Measurements from ENCODE around the gene PRKAA1. TPM values are rescaled to one million over a fixed set of nuclear protein-coding genes. Genes with fewer than 3 reads are reported as not detected.
A peak's percentile ranks its signal among the peaks of the same experiment; 100 is the strongest.
"Not testable (repeated sequence)": the region's sequence is repeated elsewhere in the genome, so short reads cannot be mapped to it uniquely, and the experiment has no call there.

PRKAA1 gene
- total and polyA plus RNA-seq, 4 experiments from 2014 or later: 51.7 to 120 (median 86.1) TPM

DNA sequence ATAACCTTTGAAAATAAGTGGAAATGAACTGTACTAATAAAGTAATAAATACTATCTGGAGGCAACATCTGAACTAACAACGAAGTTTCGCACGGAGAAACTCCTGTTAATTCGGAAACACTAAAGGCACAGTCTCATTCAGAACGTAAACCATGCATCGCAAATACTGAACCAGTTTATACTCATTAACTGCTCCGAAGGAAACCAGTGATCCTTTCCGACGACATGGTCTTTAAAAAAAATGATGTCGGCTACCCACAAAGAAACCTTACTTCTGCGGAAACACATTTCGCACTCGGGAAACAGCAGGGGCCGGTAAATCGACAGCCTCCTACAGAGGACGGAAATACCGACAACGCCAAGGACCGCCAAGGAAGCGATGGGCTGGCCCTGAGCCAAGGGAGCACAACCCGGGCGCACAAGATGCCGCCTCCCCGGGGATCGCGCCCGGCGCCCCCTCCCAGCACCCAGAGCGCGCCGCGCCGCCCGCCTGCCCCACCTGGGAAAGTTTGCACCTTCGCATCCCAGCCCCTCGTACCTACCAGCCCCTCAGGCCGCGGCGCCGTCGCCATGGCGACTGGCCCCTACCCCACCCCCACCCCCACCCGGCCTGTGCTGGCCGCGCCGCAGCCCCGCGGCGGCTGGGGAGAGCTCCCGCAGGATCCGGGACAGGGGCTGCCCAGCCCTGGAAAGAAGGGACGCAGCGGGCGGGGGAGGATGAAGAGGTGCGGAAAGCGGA lies 732 bp downstream of the PRKAA1 start:
- CTCF ChIA-PET (ENCODE audit: partially characterized antibody): interaction anchor here (0.7 to 2.3 kb wide), 2 partner anchors 11 to 42 kb away, joined by 3 to 11 read pairs; partner anchors contain the start of gene TTC33

DNA sequence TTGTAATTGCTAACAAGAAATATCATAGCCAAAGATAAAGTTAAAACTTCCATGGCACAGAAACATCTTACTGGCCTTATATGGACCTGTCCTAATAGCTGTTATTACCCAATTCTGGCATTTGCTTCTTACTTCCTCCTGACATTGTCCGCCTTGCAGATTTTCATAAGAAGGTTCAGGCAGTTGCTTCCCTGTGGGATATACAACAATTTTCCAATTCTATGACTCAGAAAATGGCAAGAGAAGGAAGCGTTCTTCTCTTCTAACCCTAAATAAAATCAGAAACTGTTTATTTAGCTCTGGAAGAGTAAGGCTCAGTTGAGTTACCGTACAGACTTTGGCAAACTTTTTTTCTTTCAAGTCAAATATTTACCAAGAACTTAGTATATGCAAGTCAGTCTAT lies 1.7 kb downstream of the PRKAA1 start:
- CTCF ChIA-PET (ENCODE audit: partially characterized antibody): interaction anchor here (1.1 kb wide), 1 partner anchor 42 kb away, joined by 3 read pairs; no protein-coding TSS in a partner anchor
- no peak overlapping the region for H3K27ac ChIP-seq (ENCODE audit: low read depth, low read length)
- peak overlapping the region in 1 of 2 donors; percentile 69 for H3K4me3 ChIP-seq (ENCODE audit: low read length in 2 of 2)

More for the DNA sequence above, 732 bp downstream of the PRKAA1 start:
- Mint-ChIP-seq H3K27me3 (no peaks in the 10 kb centered on the region), H3K36me3 (peaks cover 10 to 23% of the 10 kb centered on the region in 2 donors), H3K4me3 (peak overlapping the region; percentile 82 to 97 (median 93)), H3K27ac (peak overlapping the region; percentile 91 to 98 (median 95)), H3K9me3 (no peaks in the 10 kb centered on the region), H3K4me1 (peaks cover 30 to 56% (median 45%) of the 10 kb centered on the region in 4 donors)
- Histone ChIP-seq H3K36me3 (ENCODE audit: insufficient read depth, low read length) (no peaks in the 10 kb centered on the region), H3K27ac (ENCODE audit: low read depth, low read length) (peak overlapping the region; percentile 91), H3K4me3 (ENCODE audit: low read length in 2 of 2) (peak overlapping the region; percentile 45 to 69), H3K27me3 (ENCODE audit: insufficient read depth, low read length) (no peaks in the 10 kb centered on the region), H3K9me3 (ENCODE audit: control insufficient read depth in 1 of 2, low read length in 2 of 2) (no peaks in the 10 kb centered on the region), H3K4me1 (ENCODE audit: insufficient read depth, low read length) (peaks cover 42% of the 10 kb centered on the region)
- intact Hi-C loops (cut with micrococcal nuclease): loop anchor here (1.0 to 2.0 kb wide), 5 partner anchors 23 to 1107 kb away; partner anchors contain the start of genes RIMOC1, RPL37 and TTC33
- DNase-seq: peak; percentile 76 to 85 (median 79)
- POLR2A ChIA-PET (ENCODE audit: partially characterized antibody): interaction anchor here (1.0 to 2.0 kb wide), 6 partner anchors 26 to 387 kb away, joined by 3 to 30 read pairs (median 5); partner anchors contain the start of genes CARD6 and RPL37

DNA sequence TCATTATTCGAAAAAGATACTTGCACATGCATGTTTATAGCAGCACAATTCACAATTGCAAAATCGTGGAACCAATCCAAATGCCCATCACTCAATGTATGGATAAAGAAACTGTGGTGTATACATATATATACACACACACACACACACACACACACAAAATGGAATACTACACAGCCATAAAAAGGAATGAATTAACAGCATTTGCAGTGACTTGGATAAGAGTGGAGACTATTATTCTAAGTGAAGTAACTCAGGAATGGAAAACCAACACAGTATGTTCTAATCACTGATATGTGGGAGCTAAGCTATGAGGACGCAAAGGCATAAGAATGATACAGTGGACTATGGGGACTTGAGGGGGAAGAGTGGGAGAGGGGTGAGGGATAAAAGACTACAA lies 3.3 kb downstream of the PRKAA1 start:
- peaks cover 36 to 79% (median 61%) of the 10 kb centered on the region in 4 donors for H3K4me1 Mint-ChIP-seq
- peak overlapping the region in 2 of 7 donors; percentile 10 to 66 for H3K27ac Mint-ChIP-seq
- H3K4me3 Mint-ChIP-seq: peak overlapping the region in 4 of 8 donors; percentile 3 to 45 (median 34)
- DNase-seq; intact Hi-C loops (cut with micrococcal nuclease); H3K27ac ChIP-seq (ENCODE audit: low read depth, low read length); H3K9me3 ChIP-seq (ENCODE audit: control insufficient read depth in 1 of 2, low read length in 2 of 2); POLR2A ChIA-PET (ENCODE audit: partially characterized antibody); H3K4me3 ChIP-seq (ENCODE audit: low read length in 2 of 2); H3K36me3 ChIP-seq (ENCODE audit: insufficient read depth, low read length); H3K27me3 Mint-ChIP-seq; CTCF ChIA-PET (ENCODE audit: partially characterized antibody); H3K9me3 Mint-ChIP-seq; H3K27me3 ChIP-seq (ENCODE audit: insufficient read depth, low read length): not testable (repeated sequence)
- peaks cover 64% of the 10 kb centered on the region for H3K4me1 ChIP-seq (ENCODE audit: insufficient read depth, low read length)
- H3K36me3 Mint-ChIP-seq: peaks cover 10 to 23% of the 10 kb centered on the region in 2 donors

More for the DNA sequence above, 1.7 kb downstream of the PRKAA1 start:
- Mint-ChIP-seq H3K27me3 (no peaks in the 10 kb centered on the region), H3K36me3 (peaks cover 10 to 23% of the 10 kb centered on the region in 2 donors), H3K4me1 (peaks cover 30 to 63% (median 50%) of the 10 kb centered on the region in 4 donors), H3K4me3 (peak overlapping the region; percentile 68 to 97 (median 91)), H3K27ac (peak overlapping the region in 4 of 7 donors; percentile 52 to 91 (median 76)), H3K9me3 (no peaks in the 10 kb centered on the region)
- Histone ChIP-seq H3K27me3 (ENCODE audit: insufficient read depth, low read length) (no peaks in the 10 kb centered on the region), H3K36me3 (ENCODE audit: insufficient read depth, low read length) (no peaks in the 10 kb centered on the region), H3K4me1 (ENCODE audit: insufficient read depth, low read length) (peaks cover 52% of the 10 kb centered on the region), H3K9me3 (ENCODE audit: control insufficient read depth in 1 of 2, low read length in 2 of 2) (no peaks in the 10 kb centered on the region)
- intact Hi-C loops (cut with micrococcal nuclease): loop anchor here (2.0 kb wide), 1 partner anchor 22 kb away; no protein-coding TSS in a partner anchor
- no peak for DNase-seq
- POLR2A ChIA-PET (ENCODE audit: partially characterized antibody): interaction anchor here (1.0 to 1.2 kb wide), 2 partner anchors 25 to 36 kb away, joined by 5 to 6 read pairs; no protein-coding TSS in a partner anchor

DNA sequence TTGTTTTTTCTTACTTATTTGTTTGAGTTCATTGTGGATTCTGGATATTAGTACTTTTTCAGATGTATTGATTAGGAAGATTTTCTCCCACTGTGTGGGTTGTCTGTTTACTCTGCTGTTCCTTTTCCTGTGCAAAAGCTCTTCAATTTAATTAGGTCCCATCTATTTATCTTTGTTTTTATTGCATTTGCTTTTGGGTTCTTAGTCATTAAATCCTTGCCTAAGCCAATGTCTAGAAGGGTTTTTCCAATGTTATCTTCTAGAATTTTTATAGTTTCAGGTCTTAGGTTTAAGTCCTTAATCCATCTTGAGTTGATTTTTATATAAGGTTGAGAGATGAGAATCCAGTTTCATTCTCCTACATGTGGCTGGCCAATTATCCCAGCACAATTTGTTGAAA lies 3.8 kb downstream of the PRKAA1 start:
- H3K4me3 ChIP-seq (ENCODE audit: low read length in 2 of 2); CTCF ChIA-PET (ENCODE audit: partially characterized antibody); H3K36me3 ChIP-seq (ENCODE audit: insufficient read depth, low read length); H3K27me3 ChIP-seq (ENCODE audit: insufficient read depth, low read length); H3K9me3 Mint-ChIP-seq; H3K9me3 ChIP-seq (ENCODE audit: control insufficient read depth in 1 of 2, low read length in 2 of 2); intact Hi-C loops (cut with micrococcal nuclease); DNase-seq; H3K27me3 Mint-ChIP-seq; H3K27ac ChIP-seq (ENCODE audit: low read depth, low read length): not testable (repeated sequence)
- Mint-ChIP-seq H3K4me3 (peak overlapping the region in 6 of 8 donors; percentile 3 to 70 (median 30)), H3K27ac (peak overlapping the region in 3 of 7 donors; percentile 10 to 43 (median 29)), H3K36me3 (peaks cover 10 to 25% of the 10 kb centered on the region in 2 donors), H3K4me1 (peaks cover 39 to 84% (median 63%) of the 10 kb centered on the region in 4 donors)
- POLR2A ChIA-PET (ENCODE audit: partially characterized antibody): interaction anchor here (1.0 kb wide), 1 partner anchor 14 kb away, joined by 3 read pairs; no protein-coding TSS in a partner anchor
- H3K4me1 ChIP-seq (ENCODE audit: insufficient read depth, low read length): peaks cover 67% of the 10 kb centered on the region

DNA sequence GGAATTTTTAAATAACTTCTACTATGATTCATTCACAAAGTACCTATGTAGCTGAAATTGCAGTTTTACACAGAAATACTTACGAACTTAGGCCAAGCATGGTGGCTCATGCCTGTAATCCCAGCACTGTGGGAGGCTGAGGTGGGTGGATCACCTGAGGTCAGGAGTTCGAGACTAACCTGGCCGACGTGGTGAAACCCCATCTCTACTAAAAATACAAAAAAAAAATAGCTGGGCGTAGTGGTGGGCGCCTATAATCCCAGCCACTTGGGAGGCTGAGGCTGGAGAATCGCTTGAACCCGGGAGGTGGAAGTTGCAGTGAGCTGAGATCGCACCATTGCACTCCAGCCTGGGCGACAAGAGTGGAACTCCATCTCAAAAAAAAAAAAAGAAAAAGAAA lies 5.5 kb downstream of the PRKAA1 start:
- Mint-ChIP-seq H3K36me3 (peaks cover 21 to 37% of the 10 kb centered on the region in 2 donors), H3K4me1 (peaks cover 44 to 92% (median 67%) of the 10 kb centered on the region in 4 donors), H3K27ac (peak overlapping the region in 1 of 7 donors; percentile 9)
- H3K9me3 ChIP-seq (ENCODE audit: control insufficient read depth in 1 of 2, low read length in 2 of 2); intact Hi-C loops (cut with micrococcal nuclease); H3K27ac ChIP-seq (ENCODE audit: low read depth, low read length); H3K27me3 Mint-ChIP-seq; POLR2A ChIA-PET (ENCODE audit: partially characterized antibody); H3K36me3 ChIP-seq (ENCODE audit: insufficient read depth, low read length); H3K9me3 Mint-ChIP-seq; DNase-seq; H3K27me3 ChIP-seq (ENCODE audit: insufficient read depth, low read length); H3K4me3 Mint-ChIP-seq; H3K4me3 ChIP-seq (ENCODE audit: low read length in 2 of 2): not testable (repeated sequence)
- peaks cover 65% of the 10 kb centered on the region for H3K4me1 ChIP-seq (ENCODE audit: insufficient read depth, low read length)
- CTCF ChIA-PET (ENCODE audit: partially characterized antibody): interaction anchor here (1.1 kb wide), 1 partner anchor 19 kb away, joined by 4 read pairs; no protein-coding TSS in a partner anchor

GRCh38 chr5:40791715-40792139 lies 6.4 kb downstream of the PRKAA1 start:
- Mint-ChIP-seq H3K27me3 (no peaks in the 10 kb centered on the region), H3K4me3 (peak overlapping the region in 2 of 8 donors; percentile 0 to 11), H3K4me1 (peaks cover 42 to 88% (median 67%) of the 10 kb centered on the region in 4 donors), H3K9me3 (peaks cover 0 to 5% (median 0%) of the 10 kb centered on the region in 8 donors), H3K27ac (peak overlapping the region in 1 of 7 donors; percentile 42), H3K36me3 (peaks cover 24 to 29% of the 10 kb centered on the region in 2 donors)
- no peak for DNase-seq
- POLR2A ChIA-PET (ENCODE audit: partially characterized antibody): no interaction called here
- intact Hi-C loops (cut with micrococcal nuclease): no loop called here
- no peaks in the 10 kb centered on the region for H3K9me3 ChIP-seq (ENCODE audit: control insufficient read depth in 1 of 2, low read length in 2 of 2)
- H3K4me1 ChIP-seq (ENCODE audit: insufficient read depth, low read length): peaks cover 61% of the 10 kb centered on the region
- no peak overlapping the region for H3K27ac ChIP-seq (ENCODE audit: low read depth, low read length)
- H3K36me3 ChIP-seq (ENCODE audit: insufficient read depth, low read length): no peaks in the 10 kb centered on the region
- no peaks in the 10 kb centered on the region for H3K27me3 ChIP-seq (ENCODE audit: insufficient read depth, low read length)
- no peak overlapping the region for H3K4me3 ChIP-seq (ENCODE audit: low read length in 2 of 2)
- CTCF ChIA-PET (ENCODE audit: partially characterized antibody): no interaction called here

Data from CD4-positive, alpha-beta memory T cell (primary cell).